ENCODE results near the gene ANKS1A. TPM values are rescaled to one million over a fixed set of nuclear protein-coding genes. Genes with fewer than 3 reads are reported as not detected.

Gene ANKS1A
- total RNA-seq, 1 experiment from 2014 or later, result 26.5 TPM

DNA sequence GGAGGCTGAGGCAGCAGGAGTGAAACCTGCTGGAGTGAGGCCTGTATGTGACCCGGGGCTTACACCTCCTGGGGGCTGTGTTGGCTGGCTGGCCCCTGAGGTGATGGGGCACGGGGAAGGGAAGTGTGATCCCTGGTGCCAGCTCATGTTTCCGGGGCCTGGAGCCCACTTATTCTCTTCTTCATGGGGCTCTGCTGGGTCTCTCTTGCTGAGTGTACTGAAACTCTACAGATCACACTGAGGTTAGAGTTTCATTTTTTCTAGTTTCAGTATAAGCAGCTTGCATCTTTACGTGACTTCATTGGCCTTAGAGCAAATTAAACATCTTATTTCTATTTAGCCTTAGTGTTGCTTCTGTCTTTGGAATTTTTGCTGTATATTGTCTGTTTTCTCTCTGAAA is 96.2 kb downstream of the ANKS1A start:
- Histone ChIP-seq H4K20me1 (ENCODE audit: control insufficient read depth, insufficient read depth, insufficient read length) (no peaks in the 10 kb centered on the region), H4K8ac (replicated peaks; ENCODE audit: insufficient read length, low read depth, low read length) (no peak overlapping the region), H2BK120ac (ENCODE audit: low read depth, low read length, poor library complexity, severe bottlenecking) (no peak overlapping the region), H2BK20ac (ENCODE audit: low read depth, low read length, poor library complexity, severe bottlenecking) (no peak overlapping the region), H3K56ac (ENCODE audit: insufficient read length, low read depth, low read length) (no peak overlapping the region), H3K4me2 (ENCODE audit: insufficient read depth, insufficient read length, low read length) (no peak overlapping the region), H2AFZ (ENCODE audit: low read length) (no peak overlapping the region), H3K9ac (ENCODE audit: extremely low read depth, insufficient read length, low read length) (no peak overlapping the region), H4K91ac (ENCODE audit: insufficient read length, low read depth, low read length) (no peak overlapping the region), H3K23ac (ENCODE audit: insufficient read length, low read depth, low read length) (no peak overlapping the region), H3K18ac (ENCODE audit: insufficient read length, low read depth, low read length) (no peak overlapping the region), H3K9me3 (ENCODE audit: control insufficient read depth, low read depth, low read length) (no peaks in the 10 kb centered on the region), H3K27ac (ENCODE audit: insufficient read length, low read depth, low read length) (no peak overlapping the region), H2BK12ac (ENCODE audit: insufficient read length, low read depth, low read length) (no peak overlapping the region), H3K79me2 (ENCODE audit: insufficient read depth, low read length) (no peaks in the 10 kb centered on the region), H2BK5ac (ENCODE audit: insufficient read length, low read length) (no peak overlapping the region), H2BK15ac (ENCODE audit: low read depth, low read length) (no peak overlapping the region), H3K4me1 (ENCODE audit: insufficient read depth, low read length) (no peaks in the 10 kb centered on the region), H3K4ac (ENCODE audit: low read depth, low read length) (no peak overlapping the region), H3K23me2 (ENCODE audit: insufficient read length, low read depth, low read length, poor library complexity, severe bottlenecking) (no peaks in the 10 kb centered on the region), H2AK5ac (ENCODE audit: insufficient read length, low read length) (no peak overlapping the region), H4K5ac (ENCODE audit: insufficient read length, low read depth, low read length) (no peak overlapping the region), H3K79me1 (ENCODE audit: insufficient read depth, low read depth, low read length, poor library complexity, severe bottlenecking) (no peaks in the 10 kb centered on the region), H3K27me3 (ENCODE audit: insufficient read depth, low read length) (no peaks in the 10 kb centered on the region), H3T11ph (ENCODE audit: low read length) (no peak overlapping the region), H3K14ac (ENCODE audit: insufficient read depth, low read length) (no peak overlapping the region)
- no CpG with 5 or more reads among the region's 4 CpGs for WGBS (ENCODE audit: extremely low coverage, insufficient read length, low lambda C conversion rate)
- H3K27me3 Mint-ChIP-seq (ENCODE audit: low read depth), result no peaks in the 10 kb centered on the region
- no peaks in the 10 kb centered on the region for H3K9me3 Mint-ChIP-seq
- TF ChIP-seq, protein P1, sequence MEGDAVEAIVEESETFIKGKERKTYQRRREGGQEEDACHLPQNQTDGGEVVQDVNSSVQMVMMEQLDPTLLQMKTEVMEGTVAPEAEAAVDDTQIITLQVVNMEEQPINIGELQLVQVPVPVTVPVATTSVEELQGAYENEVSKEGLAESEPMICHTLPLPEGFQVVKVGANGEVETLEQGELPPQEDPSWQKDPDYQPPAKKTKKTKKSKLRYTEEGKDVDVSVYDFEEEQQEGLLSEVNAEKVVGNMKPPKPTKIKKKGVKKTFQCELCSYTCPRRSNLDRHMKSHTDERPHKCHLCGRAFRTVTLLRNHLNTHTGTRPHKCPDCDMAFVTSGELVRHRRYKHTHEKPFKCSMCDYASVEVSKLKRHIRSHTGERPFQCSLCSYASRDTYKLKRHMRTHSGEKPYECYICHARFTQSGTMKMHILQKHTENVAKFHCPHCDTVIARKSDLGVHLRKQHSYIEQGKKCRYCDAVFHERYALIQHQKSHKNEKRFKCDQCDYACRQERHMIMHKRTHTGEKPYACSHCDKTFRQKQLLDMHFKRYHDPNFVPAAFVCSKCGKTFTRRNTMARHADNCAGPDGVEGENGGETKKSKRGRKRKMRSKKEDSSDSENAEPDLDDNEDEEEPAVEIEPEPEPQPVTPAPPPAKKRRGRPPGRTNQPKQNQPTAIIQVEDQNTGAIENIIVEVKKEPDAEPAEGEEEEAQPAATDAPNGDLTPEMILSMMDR (conservative IDR thresholded peaks at IDR 0.05), result no peak
- no peak overlapping the region for H3K4me3 Mint-ChIP-seq
- H3K4me1 Mint-ChIP-seq, result peaks cover 11% of the 10 kb centered on the region in 2 experiments
- H3K36me3 Mint-ChIP-seq (ENCODE audit: insufficient read depth in 1 of 3, low read depth in 3 of 3), result peaks cover 13 to 62% (median 51%) of the 10 kb centered on the region in 3 experiments; a peak in 6 of 7 replicates
- no peak for DNase-seq
- no peak overlapping the region for H3K27ac Mint-ChIP-seq

Data from H9 (cell line).